ENCODE measurements around the gene RBM47.

DNA sequence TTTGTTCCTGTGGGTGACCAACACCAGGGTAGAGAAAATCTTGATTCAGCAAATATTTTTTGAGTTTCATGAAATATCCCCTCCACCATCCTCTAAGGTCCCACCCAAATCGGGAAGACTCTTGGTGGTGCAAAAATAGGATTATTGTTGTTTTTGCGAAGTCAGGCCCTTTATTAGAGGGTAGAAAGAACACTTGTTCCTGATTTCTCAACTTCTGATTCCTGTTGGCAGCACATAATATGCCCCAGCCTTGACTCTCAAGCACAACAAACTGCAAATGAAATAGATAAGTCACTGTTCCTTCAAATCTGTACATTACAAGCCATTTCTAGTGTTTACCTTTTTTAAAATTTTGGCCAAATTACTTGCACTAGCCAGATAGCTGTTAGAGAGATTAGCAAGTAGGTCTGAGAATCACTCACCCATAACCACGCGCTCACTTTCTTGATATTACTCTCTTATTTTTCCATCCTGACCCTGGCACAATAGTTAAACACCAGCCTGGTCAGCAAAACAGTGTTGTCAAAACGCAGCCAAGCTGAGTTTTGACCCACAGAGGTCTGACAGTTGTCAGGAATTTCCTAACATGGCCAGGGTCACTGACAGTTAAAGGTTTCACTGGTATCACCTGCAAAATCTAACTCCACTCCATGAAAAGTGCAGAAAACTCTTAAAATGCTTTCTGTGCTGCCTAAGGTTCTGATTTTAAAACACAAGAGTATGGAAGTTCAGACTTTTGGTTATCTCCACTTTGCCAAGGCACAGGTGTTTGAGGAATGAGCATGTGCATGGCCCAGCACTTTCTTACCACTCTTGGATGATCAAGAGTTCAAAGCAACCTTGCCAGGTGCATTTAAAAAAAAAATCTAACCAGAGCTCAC, 69.8 kb downstream of the RBM47 start:
- TF ChIP-seq, protein P1, sequence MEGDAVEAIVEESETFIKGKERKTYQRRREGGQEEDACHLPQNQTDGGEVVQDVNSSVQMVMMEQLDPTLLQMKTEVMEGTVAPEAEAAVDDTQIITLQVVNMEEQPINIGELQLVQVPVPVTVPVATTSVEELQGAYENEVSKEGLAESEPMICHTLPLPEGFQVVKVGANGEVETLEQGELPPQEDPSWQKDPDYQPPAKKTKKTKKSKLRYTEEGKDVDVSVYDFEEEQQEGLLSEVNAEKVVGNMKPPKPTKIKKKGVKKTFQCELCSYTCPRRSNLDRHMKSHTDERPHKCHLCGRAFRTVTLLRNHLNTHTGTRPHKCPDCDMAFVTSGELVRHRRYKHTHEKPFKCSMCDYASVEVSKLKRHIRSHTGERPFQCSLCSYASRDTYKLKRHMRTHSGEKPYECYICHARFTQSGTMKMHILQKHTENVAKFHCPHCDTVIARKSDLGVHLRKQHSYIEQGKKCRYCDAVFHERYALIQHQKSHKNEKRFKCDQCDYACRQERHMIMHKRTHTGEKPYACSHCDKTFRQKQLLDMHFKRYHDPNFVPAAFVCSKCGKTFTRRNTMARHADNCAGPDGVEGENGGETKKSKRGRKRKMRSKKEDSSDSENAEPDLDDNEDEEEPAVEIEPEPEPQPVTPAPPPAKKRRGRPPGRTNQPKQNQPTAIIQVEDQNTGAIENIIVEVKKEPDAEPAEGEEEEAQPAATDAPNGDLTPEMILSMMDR (IDR thresholded peaks at IDR 0.05) = no peak
- TF ChIP-seq POLR2AphosphoS5 (IDR thresholded peaks at IDR 0.05) = no peak
